ENCODE results near the gene NCAM1.
A peak's percentile ranks its signal among the peaks of the same experiment; 100 is the strongest.

NCAM1 gene

DNA sequence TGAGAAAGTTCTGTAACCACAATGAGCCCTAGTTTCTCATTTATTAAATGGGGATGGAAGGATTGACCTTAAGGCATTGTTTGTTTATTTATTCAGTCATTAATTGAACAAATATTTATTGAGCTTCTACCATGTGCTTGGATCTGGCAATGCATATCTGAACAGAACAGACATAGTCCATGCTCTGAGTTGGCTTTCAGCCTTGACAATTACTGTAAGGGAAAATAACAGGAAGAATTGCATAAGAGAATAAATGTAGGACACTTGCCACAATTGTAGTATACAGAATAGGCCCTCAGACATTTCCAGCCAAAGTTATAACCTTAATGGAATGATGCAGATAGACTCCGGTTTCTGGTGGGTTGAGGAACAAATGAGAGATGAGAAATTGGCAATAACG, 192.6 kb downstream of the NCAM1 start:
- Histone ChIP-seq H3K4me3 (ENCODE audit: extremely low read depth, insufficient read depth, low read length, poor library complexity, severe bottlenecking) (no peak overlapping the region), H3K9me3 (ENCODE audit: control insufficient read depth, low read length) (no peaks in the 10 kb centered on the region), H3K4me1 (ENCODE audit: control insufficient read depth, insufficient read depth, low read length, poor library complexity, severe bottlenecking) (no peaks in the 10 kb centered on the region), H3K27ac (ENCODE audit: low read depth, low read length, severe bottlenecking) (no peak overlapping the region), H3K36me3 (ENCODE audit: control insufficient read depth, insufficient read depth, low read length) (no peaks in the 10 kb centered on the region)
- 95 to 100% methylated on average over 1 to 2 of the region's 2 CpGs for WGBS, 2 experiments (ENCODE audit: insufficient coverage in 2 of 2)

DNA sequence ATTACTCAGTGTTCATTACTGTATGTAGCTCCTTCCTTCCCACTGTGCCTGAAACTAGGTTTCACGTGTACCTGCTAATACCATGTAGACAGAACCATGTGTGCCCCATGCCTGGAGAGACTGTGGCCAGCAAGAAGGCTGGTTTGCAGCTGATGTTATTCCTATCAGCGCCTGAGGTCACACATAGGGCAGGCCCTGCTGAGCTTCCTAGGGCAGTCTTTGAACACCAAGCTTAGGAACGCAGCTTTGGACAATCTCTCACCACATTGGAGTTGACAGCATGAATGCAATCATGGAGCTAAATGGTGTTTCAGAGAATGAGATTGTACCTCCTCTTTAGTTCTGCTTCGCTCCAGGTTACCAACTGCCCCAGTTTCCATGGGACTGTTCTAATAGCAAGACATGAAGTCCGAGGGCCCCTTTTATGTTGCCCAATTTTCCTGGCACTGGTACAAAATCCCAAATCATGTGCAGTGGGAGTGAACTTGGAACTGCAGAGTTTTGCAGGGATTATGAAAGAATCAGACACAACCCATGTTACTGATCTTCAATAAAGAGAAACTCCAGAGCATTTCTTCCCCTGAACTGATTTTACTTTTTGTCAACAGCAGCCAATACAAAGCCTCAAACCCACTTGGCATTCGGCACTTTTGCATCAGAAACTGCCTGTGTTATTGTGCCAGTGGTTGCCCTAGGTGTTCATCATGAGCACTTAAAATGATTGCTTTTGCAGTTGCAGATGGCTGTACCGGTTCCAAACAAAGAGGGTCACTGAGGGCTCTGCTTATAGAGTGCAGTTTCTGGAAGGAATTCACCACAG, 199.0 kb downstream of the NCAM1 start:
- 83 to 90% methylated on average over 6 of the region's 7 CpGs for WGBS, 2 experiments (ENCODE audit: insufficient coverage in 2 of 2)
- no peak overlapping the region for H3K4me3 ChIP-seq (ENCODE audit: extremely low read depth, insufficient read depth, low read length, poor library complexity, severe bottlenecking)
- H3K27ac ChIP-seq (ENCODE audit: low read depth, low read length, severe bottlenecking): peak overlapping the region; percentile 1
- no peaks in the 10 kb centered on the region for H3K4me1 ChIP-seq (ENCODE audit: control insufficient read depth, insufficient read depth, low read length, poor library complexity, severe bottlenecking)
- no peaks in the 10 kb centered on the region for H3K36me3 ChIP-seq (ENCODE audit: control insufficient read depth, insufficient read depth, low read length)
- no peaks in the 10 kb centered on the region for H3K9me3 ChIP-seq (ENCODE audit: control insufficient read depth, low read length)

DNA sequence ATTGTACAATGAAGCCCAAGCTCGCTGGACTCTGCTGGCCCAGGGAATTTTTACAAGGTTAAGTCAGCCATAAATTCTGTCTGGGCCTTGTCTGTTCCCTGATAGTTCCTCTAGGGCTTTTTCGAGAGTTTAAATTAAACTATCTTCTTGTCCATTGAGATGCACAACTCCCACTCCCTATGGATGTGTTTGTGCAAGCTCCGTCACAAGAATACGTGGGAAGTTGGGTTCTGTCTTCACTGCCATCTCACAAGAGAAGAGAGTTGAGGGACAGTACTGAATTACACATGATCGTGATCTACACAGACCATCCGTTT, 199.5 kb downstream of the NCAM1 start:
- Histone ChIP-seq H3K27ac (ENCODE audit: low read depth, low read length, severe bottlenecking) (no peak overlapping the region), H3K4me3 (ENCODE audit: extremely low read depth, insufficient read depth, low read length, poor library complexity, severe bottlenecking) (no peak overlapping the region), H3K9me3 (ENCODE audit: control insufficient read depth, low read length) (no peaks in the 10 kb centered on the region), H3K4me1 (ENCODE audit: control insufficient read depth, insufficient read depth, low read length, poor library complexity, severe bottlenecking) (no peaks in the 10 kb centered on the region), H3K36me3 (ENCODE audit: control insufficient read depth, insufficient read depth, low read length) (no peaks in the 10 kb centered on the region)
- WGBS, 2 experiments (ENCODE audit: insufficient coverage in 2 of 2): 92 to 95% methylated on average over 2 of the region's 6 CpGs

DNA sequence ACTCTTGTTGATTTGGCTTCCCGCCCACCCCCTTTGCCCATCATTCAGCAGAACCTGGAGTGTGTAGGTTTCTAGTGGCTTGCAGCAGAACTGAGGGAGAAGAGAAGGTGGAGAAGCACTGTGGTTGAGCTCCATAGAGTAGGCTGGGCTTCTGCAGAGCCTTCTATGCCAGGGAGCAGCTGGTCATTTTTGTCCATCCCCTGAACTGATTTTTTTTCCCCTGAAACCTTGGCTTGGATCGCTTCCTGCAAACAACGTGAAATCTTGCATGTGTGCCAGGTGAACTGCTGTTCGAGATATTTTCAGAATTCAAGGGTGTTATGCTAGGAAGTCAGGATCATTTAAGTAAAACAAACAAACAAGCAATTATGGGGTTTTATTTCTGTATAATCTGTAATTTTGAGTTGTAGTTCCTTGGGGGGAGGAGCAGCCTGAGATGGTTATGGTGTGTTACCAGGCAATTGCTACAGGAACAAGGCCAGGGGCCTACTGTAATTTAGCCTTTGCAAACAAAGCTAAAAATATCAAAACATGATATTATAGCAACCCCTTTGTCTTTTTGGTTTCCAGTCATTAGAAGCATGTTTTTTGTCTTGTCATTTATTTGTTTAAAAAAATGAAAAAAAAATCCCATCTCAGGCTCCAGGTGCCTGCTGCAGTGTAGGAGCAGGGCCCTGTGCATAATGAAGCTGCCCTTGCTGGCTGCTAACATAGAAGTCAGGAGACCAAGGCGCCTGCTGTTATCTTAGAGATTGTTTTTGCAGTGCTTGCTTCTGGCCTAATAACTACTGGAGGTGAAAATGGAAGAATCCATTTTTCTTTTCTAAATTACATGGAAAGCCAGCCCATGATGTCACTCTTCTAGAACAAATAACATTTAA, 200.7 kb downstream of the NCAM1 start:
- no peaks in the 10 kb centered on the region for H3K9me3 ChIP-seq (ENCODE audit: control insufficient read depth, low read length)
- peak overlapping the region; percentile 37 for H3K27ac ChIP-seq (ENCODE audit: low read depth, low read length, severe bottlenecking)
- H3K4me3 ChIP-seq (ENCODE audit: extremely low read depth, insufficient read depth, low read length, poor library complexity, severe bottlenecking): no peak overlapping the region
- H3K4me1 ChIP-seq (ENCODE audit: control insufficient read depth, insufficient read depth, low read length, poor library complexity, severe bottlenecking): no peaks in the 10 kb centered on the region
- 92 to 100% methylated on average over 2 to 4 of the region's 5 CpGs for WGBS, 2 experiments (ENCODE audit: insufficient coverage in 2 of 2)
- no peaks in the 10 kb centered on the region for H3K36me3 ChIP-seq (ENCODE audit: control insufficient read depth, insufficient read depth, low read length)

DNA sequence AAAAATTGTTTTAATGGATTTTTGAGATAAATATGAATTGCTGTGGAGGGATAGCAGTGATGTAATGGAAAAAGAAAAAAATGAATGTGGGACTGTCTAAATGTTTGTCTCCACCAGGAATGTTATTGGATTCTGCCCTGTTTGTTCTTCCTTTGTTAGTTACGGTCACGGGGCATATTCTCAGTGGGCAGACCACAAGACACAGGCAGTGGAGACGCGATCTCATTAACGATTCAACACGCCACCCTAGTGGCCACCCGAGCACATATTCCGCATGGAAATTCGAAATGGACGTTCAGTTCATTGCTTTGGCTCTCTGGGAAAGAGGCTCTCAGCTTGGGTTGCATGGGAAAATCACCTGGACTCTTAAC, 201.4 kb downstream of the NCAM1 start:
- Histone ChIP-seq H3K27ac (ENCODE audit: low read depth, low read length, severe bottlenecking) (peak overlapping the region; percentile 37), H3K4me3 (ENCODE audit: extremely low read depth, insufficient read depth, low read length, poor library complexity, severe bottlenecking) (no peak overlapping the region), H3K36me3 (ENCODE audit: control insufficient read depth, insufficient read depth, low read length) (no peaks in the 10 kb centered on the region), H3K9me3 (ENCODE audit: control insufficient read depth, low read length) (no peaks in the 10 kb centered on the region), H3K4me1 (ENCODE audit: control insufficient read depth, insufficient read depth, low read length, poor library complexity, severe bottlenecking) (no peaks in the 10 kb centered on the region)
- 81 to 88% methylated on average over 10 of the region's 10 CpGs for WGBS, 2 experiments (ENCODE audit: insufficient coverage in 2 of 2)

DNA sequence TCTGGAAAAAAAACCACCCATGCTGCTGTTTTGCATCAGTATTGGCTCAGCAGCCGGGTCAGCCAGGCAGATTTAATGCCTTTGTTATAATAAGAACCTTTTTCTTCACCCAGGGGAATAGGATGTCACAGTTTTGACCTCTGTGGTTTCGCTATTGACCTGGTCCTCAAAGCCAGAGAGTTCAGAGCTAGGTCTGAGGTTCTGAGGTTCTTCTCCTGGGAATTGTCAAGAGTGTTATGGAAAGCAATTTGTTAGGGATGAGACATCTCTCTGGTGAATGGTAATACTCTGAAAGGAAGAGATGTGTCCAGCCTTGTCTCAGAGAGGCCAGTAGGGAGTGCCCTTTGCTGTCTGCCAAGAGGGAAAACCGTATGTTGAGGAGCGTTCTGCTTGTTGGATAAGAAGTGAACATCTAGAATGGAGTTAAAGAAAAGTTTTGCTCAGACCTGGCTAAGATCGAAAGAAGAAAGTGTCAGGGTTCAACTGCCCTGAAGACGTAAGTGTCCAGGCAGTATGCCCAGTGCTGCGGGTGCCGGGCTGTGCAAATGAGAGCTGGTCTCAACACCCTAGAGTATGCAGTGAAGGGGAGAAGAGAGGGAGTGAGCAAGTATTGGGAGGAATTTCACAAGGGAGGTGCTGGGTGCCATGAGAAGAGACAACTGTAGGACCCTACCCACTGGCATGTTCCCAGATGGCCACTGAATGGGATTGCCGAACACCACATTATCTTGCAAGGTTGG, 202.2 kb downstream of the NCAM1 start:
- Histone ChIP-seq H3K36me3 (ENCODE audit: control insufficient read depth, insufficient read depth, low read length) (no peaks in the 10 kb centered on the region), H3K4me1 (ENCODE audit: control insufficient read depth, insufficient read depth, low read length, poor library complexity, severe bottlenecking) (no peaks in the 10 kb centered on the region), H3K9me3 (ENCODE audit: control insufficient read depth, low read length) (no peaks in the 10 kb centered on the region), H3K27ac (ENCODE audit: low read depth, low read length, severe bottlenecking) (no peak overlapping the region), H3K4me3 (ENCODE audit: extremely low read depth, insufficient read depth, low read length, poor library complexity, severe bottlenecking) (no peak overlapping the region)
- WGBS, 2 experiments (ENCODE audit: insufficient coverage in 2 of 2): 84 to 92% methylated on average over 8 to 9 of the region's 9 CpGs

DNA sequence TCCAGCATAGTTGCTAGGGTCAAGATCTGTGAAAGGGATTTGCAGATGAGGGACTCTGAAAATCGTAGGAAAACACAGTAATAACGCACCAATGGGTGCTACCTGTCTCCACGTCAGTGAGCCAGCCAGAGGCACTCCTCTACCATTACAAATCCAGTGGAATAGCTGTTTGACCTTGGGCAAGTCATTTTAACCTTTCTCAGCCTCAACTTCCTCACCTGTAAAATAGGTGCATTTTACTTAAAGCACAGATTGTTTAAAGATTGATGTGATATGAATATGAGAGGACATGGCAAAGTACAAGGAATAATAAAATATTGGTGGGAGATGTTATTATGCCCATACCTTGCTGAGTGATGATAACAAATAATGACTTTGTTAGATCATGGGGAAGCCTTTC, 205.1 kb downstream of the NCAM1 start:
- Histone ChIP-seq H3K36me3 (ENCODE audit: control insufficient read depth, insufficient read depth, low read length) (no peaks in the 10 kb centered on the region), H3K4me1 (ENCODE audit: control insufficient read depth, insufficient read depth, low read length, poor library complexity, severe bottlenecking) (no peaks in the 10 kb centered on the region)
- 90 to 92% methylated on average over 3 of the region's 3 CpGs for WGBS, 2 experiments (ENCODE audit: insufficient coverage in 2 of 2)

DNA sequence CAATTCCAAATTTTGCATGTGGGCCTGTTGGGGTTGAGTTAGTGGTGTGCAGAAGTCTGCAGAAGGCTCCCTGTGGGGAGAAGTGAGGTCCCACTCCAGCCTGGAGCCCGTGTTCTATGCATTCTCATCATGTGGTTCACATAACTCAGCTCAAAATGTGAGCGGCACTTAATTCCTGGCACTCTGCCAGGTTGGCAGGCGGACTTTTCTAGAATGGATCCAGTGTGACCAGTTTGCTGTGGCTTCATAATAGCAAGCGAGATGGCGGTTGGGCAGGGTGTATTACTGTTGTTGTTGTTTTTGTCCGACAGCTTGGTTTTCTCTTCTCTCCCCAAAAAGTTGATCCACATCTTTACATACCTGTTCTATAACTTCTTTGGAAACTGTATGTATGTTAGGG, 206.4 kb downstream of the NCAM1 start:
- H3K4me1 ChIP-seq (ENCODE audit: control insufficient read depth, insufficient read depth, low read length, poor library complexity, severe bottlenecking): no peaks in the 10 kb centered on the region
- 93 to 100% methylated on average over 3 of the region's 6 CpGs for WGBS, 2 experiments (ENCODE audit: insufficient coverage in 2 of 2)

More for the DNA sequence above, 205.1 kb downstream of the NCAM1 start:
- no peak overlapping the region for H3K4me3 ChIP-seq (ENCODE audit: extremely low read depth, insufficient read depth, low read length, poor library complexity, severe bottlenecking)
- no peak overlapping the region for H3K27ac ChIP-seq (ENCODE audit: low read depth, low read length, severe bottlenecking)
- H3K9me3 ChIP-seq (ENCODE audit: control insufficient read depth, low read length): no peaks in the 10 kb centered on the region

DNA sequence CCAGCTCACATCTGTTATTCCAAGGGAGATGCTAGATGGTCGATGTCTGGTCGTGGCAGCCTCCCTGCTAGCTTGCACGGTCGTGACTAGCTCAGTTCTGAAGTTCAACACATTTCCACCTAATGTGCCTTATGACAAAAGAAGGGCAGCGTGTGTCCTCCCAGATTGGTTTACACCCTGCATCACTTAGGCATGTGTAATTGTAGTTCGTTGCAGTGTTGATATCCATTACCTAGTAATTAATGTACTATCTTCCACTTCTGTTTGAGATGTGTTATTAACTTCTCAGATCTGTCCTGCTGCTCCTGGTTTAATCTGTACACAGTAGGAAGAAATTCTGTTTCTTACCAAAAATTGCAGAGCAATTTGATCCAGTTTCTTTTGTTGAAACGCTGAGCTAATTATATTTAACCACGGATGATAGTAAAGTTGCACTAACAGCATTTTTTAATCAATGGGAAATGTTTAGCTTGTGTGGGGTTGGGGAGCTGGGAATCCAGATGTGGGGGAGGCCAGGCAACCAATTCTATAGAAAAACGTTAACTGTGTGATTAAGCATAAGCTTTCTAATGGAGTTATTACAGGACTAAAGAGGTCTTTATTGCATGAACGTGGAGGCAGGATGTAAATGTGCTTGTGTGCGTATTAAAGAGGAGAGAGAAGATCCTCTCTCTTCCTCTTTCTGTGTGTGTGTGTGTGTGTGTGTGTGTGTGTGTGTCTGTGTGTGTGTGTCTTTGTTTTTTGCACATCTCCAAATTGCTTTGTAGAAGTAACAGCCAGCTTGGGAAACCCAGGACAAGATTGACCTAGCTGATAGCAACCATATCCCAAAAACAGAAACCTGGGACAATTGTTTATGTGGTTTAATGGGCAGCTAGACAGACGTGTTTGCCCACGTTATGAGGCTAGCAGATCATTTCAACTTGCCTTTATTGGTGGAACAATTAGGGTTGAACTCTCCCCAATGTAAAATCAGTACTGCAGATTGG, 207.4 kb downstream of the NCAM1 start:
- Histone ChIP-seq H3K36me3 (ENCODE audit: control insufficient read depth, insufficient read depth, low read length) (no peaks in the 10 kb centered on the region), H3K27ac (ENCODE audit: low read depth, low read length, severe bottlenecking) (no peak overlapping the region), H3K4me1 (ENCODE audit: control insufficient read depth, insufficient read depth, low read length, poor library complexity, severe bottlenecking) (no peaks in the 10 kb centered on the region), H3K9me3 (ENCODE audit: control insufficient read depth, low read length) (no peaks in the 10 kb centered on the region), H3K4me3 (ENCODE audit: extremely low read depth, insufficient read depth, low read length, poor library complexity, severe bottlenecking) (no peak overlapping the region)
- WGBS, 2 experiments (ENCODE audit: insufficient coverage in 2 of 2): 88 to 94% methylated on average over 7 to 10 of the region's 13 CpGs

More for the DNA sequence above, 206.4 kb downstream of the NCAM1 start:
- no peak overlapping the region for H3K27ac ChIP-seq (ENCODE audit: low read depth, low read length, severe bottlenecking)
- H3K4me3 ChIP-seq (ENCODE audit: extremely low read depth, insufficient read depth, low read length, poor library complexity, severe bottlenecking): no peak overlapping the region
- H3K9me3 ChIP-seq (ENCODE audit: control insufficient read depth, low read length): no peaks in the 10 kb centered on the region
- H3K36me3 ChIP-seq (ENCODE audit: control insufficient read depth, insufficient read depth, low read length): no peaks in the 10 kb centered on the region
